Activated naive CD8-positive, alpha-beta T cell (primary cell): ENCODE measurements around the gene TMEM184A.

Experiments
- H3K27ac Mint-ChIP-seq: one replicate; pipeline ENCODE4 v1.8.0; 2021; ENCODE audit warnings: mixed read lengths
- H3K27me3 Mint-ChIP-seq: one replicate; pipeline ENCODE4 v1.8.0; 2021; ENCODE audit warnings: mixed read lengths
- H3K36me3 Mint-ChIP-seq: one replicate; pipeline ENCODE4 v1.8.0; 2021; ENCODE audit warnings: mixed read lengths
- H3K4me1 Mint-ChIP-seq: one replicate; pipeline ENCODE4 v1.8.0; 2021; ENCODE audit warnings: low read depth, mixed read lengths
- H3K4me3 Mint-ChIP-seq: one replicate; pipeline ENCODE4 v1.8.0; 2021; ENCODE audit warnings: mild to moderate bottlenecking, mixed read lengths
- H3K9me3 Mint-ChIP-seq: one replicate; pipeline ENCODE4 v1.8.0; 2021; ENCODE audit warnings: low read depth, mixed read lengths

TMEM184A gene

DNA sequence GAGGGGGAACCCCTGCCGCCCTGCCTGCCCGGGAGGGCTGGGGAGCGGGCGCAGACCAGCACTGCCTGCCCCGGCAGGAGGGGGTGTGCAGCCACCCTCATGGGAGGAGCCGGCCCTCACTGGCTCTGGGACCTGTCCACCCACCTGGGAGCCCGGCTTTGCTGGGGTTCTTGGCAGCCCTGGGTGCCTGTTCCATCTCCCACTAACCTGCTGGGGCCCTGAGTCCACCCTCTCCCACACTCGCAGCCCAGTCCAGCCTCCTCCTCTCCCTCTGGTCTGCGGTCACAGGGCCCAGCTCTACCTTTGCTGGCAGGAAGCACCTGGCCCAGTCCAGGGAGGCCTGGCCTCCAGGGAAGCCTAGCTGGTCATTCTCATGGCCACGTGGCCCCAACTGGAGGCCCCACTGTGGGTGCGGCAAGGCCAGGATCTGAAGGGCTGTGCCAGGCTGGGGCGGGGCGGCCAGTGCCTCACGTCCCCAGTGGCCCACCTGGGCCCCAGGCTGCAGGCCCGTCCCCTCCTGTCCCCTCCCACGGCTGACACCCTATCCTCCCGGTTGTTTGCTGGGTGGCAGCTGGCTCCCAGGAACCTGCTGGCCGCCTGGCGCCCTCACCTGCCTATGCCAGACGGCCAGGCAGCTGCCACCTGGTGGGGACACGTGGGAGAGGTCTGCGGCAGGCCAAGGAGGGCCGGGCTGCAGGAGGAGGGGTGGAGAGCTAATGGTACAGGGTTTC is at the start of gene TMEM184A:
Gene TMEM184A, minus strand, starts transcription at position 393 of the 731 bp plus-strand sequence. CDS start 721 bp downstream, outside the sequence.
- Mint-ChIP-seq H3K27me3 (no peaks in the 10 kb centered on the region), H3K4me3 (no peak within 1 kb of the TSS), H3K4me1 (peaks cover 2% of the 10 kb centered on the region), H3K27ac (no peak within 1 kb of the TSS), H3K9me3 (no peaks in the 10 kb centered on the region), H3K36me3 (no peaks in the 10 kb centered on the region)

DNA sequence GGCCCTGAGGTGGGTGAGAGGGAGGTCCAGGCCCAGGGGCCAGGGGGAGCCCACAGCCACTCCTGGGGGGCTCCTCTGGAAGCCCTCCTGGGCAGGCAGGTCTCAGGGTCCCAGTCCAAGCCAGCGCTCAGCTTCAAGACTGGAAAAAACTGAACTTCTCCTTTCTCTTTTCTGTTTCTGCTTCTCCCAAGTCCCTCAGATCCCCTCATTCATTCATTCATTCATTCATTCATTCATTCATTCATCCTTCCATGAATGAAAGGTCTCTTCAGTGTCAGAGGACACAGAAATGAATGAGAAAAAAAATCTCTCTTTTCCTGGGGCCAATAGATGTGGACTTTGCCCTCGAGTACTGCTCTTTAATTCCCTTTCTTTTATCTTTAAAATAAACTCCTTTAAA is 48.4 kb upstream of the TMEM184A start:
- no peak overlapping the region for H3K27ac Mint-ChIP-seq
- H3K27me3 Mint-ChIP-seq = peaks cover 2% of the 10 kb centered on the region
- H3K9me3 Mint-ChIP-seq = no peaks in the 10 kb centered on the region
- H3K4me1 Mint-ChIP-seq = no peaks in the 10 kb centered on the region
- no peak overlapping the region for H3K4me3 Mint-ChIP-seq
- no peaks in the 10 kb centered on the region for H3K36me3 Mint-ChIP-seq

DNA sequence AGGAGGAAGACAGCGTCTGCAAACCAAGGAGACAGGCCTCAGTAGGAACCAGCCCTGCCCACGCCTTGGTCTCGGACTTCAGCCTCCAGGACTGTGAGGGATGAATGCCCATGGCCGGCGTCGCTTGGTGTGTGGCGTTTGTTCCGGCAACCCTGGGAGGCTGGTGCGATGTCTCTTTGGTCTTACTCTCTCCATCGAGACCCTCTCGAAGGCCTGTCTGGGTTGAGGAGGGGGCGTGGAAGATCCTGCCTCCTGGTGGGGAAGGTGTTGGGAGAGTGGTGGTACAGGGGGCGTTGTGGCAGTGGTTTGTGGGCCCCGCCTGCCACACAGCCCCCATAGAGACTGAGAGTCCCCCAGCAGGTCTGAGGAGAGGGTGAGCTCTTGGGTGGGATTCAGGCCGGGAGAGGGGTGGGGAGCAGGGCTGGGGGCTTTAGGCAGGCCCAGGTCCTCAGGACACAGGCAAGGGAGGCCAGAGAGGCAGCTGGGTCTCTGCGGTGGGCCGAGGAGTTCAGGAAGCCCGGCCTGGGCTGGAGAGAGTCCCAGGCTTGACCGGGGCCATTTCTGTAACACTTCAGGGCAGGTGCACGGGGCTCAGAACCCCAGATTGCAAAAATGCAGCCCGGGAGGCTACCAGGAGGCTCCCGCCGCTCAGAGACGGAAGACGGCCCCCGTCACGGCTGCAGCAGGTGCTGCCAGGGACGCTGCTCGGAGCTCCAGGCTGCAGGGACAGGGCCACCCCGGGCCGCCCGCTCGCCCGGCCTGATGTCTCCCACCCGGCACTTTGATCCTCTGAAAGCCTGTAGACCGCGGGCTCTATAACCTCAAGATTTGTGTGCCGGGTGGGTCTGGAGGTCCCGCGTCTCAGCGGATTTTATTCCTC is 47.6 kb upstream of the TMEM184A start:
- Mint-ChIP-seq H3K27me3 (peaks cover 2% of the 10 kb centered on the region), H3K4me3 (no peak overlapping the region), H3K27ac (no peak overlapping the region), H3K4me1 (no peaks in the 10 kb centered on the region), H3K36me3 (no peaks in the 10 kb centered on the region), H3K9me3 (no peaks in the 10 kb centered on the region)

DNA sequence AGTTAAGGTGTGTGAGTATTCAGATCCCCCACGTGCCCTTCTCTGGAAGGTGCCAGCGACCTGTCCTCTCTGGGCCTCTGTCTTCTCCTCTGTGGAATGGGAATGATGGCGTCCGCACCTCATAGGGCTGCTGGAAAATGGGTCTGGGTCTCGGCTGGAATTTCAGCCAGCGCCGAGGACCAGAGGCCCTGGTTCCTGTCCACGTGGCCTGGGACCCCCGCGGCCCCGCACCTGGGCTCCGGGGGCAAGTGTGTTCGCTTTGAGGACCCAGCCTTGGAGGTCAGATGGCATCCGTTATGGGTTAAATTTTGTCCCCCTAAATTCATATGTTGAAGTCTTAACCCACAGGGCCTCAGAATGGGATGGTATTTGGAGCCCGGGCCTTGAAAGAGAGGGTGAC is 46.4 kb upstream of the TMEM184A start:
- H3K4me3 Mint-ChIP-seq = no peak overlapping the region
- H3K27me3 Mint-ChIP-seq = peaks cover under 1% of the 10 kb centered on the region
- H3K4me1 Mint-ChIP-seq = no peaks in the 10 kb centered on the region
- no peaks in the 10 kb centered on the region for H3K36me3 Mint-ChIP-seq
- no peaks in the 10 kb centered on the region for H3K9me3 Mint-ChIP-seq
- no peak overlapping the region for H3K27ac Mint-ChIP-seq

DNA sequence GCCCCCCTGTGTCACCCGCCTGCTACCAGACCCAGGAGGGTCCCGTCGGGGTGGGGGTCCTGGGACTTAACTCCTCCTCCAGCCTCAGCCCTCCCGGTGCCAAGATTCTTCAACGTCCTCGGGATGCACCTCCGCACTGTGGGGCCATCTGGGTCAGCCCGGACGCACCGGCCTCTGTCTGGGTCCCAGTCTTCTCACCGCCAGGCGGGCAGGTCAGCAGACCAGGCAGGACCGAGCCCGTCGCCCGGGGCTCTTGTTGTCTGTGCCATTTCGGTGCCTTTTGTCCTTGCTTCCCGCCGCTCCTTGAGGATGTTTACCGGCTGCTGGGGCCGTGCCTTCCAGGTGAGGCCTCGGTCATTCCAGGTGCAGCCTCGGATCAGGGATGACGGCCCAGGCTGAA is 46.0 kb upstream of the TMEM184A start:
- H3K27me3 Mint-ChIP-seq = no peaks in the 10 kb centered on the region

DNA sequence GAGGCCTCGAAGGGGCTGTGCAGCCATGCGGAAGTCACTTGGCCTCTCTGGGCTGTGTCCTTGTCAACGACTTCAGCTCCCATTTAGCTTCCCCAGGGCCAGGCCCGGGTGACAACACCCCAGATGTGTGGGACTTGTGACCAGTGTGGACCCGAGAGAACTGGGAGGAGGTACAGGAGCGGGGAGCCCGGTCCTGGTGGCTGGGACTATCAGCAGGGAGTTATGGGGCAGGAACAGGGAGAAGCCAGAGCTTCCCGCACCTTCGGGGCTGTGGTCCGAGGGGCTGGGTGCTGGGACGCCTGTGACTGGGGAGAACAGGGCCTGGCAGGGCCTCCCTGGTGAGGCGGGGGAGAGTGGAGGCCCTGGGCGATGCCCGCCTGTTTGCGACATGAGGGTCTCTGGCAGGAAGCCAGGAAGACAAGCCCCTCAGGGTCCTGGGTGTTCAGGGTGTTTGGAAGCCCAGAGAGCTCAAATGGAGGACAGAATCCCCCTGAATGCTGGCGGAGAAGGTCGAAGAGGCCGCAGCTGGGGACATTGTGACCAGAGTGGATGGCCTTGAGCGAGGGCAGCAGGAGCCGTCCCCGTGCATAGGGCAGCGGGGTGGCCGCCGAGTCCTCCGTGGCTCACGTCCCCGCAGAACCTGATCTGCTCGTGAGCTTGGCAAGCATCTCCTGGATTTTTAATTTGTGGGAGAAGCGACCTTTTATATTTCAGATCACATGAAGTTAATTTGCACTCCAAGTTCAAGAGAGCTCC is 43.8 kb upstream of the TMEM184A start:
- no peaks in the 10 kb centered on the region for H3K9me3 Mint-ChIP-seq
- no peak overlapping the region for H3K4me3 Mint-ChIP-seq
- peaks cover 4% of the 10 kb centered on the region for H3K27me3 Mint-ChIP-seq
- H3K36me3 Mint-ChIP-seq = no peaks in the 10 kb centered on the region
- no peaks in the 10 kb centered on the region for H3K4me1 Mint-ChIP-seq
- H3K27ac Mint-ChIP-seq = no peak overlapping the region

More for the DNA sequence above, 46.0 kb upstream of the TMEM184A start:
- no peaks in the 10 kb centered on the region for H3K4me1 Mint-ChIP-seq
- no peaks in the 10 kb centered on the region for H3K9me3 Mint-ChIP-seq
- H3K36me3 Mint-ChIP-seq = no peaks in the 10 kb centered on the region
- H3K27ac Mint-ChIP-seq = no peak overlapping the region
- H3K4me3 Mint-ChIP-seq = no peak overlapping the region

DNA sequence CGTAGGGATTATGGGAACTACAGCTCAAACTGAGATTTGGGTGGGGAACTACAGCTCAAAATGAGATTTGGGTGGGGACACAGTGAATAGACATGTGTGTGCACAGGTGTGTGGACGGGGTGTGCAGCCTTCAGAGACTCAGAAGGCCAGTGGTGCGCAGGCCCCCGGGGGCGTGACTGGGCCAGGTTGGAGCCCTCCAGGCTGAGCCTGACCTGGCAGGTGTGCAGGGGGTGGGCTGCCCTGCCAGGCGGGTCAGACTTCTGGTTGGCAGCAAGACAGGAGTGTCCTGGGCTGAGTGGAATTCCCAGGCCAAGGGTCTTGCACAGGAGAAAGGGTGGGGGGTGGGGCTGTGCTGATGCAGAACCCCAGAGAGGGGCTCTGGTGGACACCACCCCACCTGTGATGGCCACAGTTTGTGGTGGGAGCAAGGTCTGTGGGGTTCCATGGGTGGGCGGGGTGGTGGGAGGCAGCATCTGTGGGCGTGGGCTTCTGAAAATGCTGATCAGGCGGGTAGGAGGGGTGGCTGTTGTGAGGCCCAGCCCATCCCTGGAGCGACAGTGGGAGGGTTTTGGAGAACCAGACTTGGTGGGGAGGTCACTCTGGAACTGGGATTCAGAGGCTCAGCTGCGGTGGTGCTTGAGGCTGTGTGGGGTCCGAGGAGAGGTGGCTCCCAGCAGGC is 43.1 kb upstream of the TMEM184A start:
- H3K27ac Mint-ChIP-seq = no peak overlapping the region
- H3K36me3 Mint-ChIP-seq = no peaks in the 10 kb centered on the region
- peaks cover 4% of the 10 kb centered on the region for H3K27me3 Mint-ChIP-seq
- no peaks in the 10 kb centered on the region for H3K9me3 Mint-ChIP-seq
- no peaks in the 10 kb centered on the region for H3K4me1 Mint-ChIP-seq
- no peak overlapping the region for H3K4me3 Mint-ChIP-seq

DNA sequence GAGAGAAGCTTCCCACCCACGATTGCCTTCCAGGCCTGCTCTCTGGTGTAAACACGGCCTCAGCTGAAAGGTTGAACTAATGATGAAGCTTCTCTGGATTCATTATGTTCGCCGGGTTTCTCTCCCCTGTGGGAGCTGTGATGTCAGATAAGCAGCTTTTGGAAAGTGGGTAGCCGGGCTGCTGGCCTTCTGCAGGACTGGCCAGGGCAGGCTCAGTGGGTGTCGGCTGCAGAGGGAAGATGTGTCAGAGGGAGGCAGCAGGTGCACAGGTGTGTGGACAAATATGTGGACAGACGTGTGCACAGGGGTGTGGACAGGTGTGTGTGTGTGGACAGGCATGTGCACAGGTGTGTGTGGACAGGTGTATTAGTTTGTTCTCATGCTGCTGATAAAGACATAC is 42.3 kb upstream of the TMEM184A start:
- no peaks in the 10 kb centered on the region for H3K36me3 Mint-ChIP-seq
- peaks cover 4% of the 10 kb centered on the region for H3K27me3 Mint-ChIP-seq
- no peak overlapping the region for H3K4me3 Mint-ChIP-seq
- H3K9me3 Mint-ChIP-seq = no peaks in the 10 kb centered on the region
- H3K4me1 Mint-ChIP-seq = peaks cover under 1% of the 10 kb centered on the region
- no peak overlapping the region for H3K27ac Mint-ChIP-seq

DNA sequence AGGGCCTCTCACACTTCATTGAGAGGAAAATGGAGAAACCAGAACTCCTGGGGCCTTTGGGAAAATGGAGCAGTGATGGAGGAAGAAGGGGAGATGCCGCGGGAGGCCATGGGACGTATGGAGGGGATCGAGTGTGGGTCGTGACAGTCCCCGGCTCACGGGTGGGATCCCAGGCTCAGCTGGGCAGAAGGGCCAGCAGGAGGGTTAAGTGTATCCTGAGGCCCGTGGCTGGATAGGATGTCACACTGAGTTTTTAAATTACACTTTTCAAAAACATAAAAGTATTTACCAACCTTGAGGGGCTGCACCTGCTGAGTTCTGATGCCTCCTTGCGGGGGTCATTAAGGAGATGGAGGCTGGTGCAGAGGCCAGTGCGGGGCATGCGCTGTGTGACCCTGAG is 41.8 kb upstream of the TMEM184A start:
- Mint-ChIP-seq H3K27ac (no peak overlapping the region), H3K4me3 (no peak overlapping the region), H3K4me1 (peaks cover 5% of the 10 kb centered on the region)

DNA sequence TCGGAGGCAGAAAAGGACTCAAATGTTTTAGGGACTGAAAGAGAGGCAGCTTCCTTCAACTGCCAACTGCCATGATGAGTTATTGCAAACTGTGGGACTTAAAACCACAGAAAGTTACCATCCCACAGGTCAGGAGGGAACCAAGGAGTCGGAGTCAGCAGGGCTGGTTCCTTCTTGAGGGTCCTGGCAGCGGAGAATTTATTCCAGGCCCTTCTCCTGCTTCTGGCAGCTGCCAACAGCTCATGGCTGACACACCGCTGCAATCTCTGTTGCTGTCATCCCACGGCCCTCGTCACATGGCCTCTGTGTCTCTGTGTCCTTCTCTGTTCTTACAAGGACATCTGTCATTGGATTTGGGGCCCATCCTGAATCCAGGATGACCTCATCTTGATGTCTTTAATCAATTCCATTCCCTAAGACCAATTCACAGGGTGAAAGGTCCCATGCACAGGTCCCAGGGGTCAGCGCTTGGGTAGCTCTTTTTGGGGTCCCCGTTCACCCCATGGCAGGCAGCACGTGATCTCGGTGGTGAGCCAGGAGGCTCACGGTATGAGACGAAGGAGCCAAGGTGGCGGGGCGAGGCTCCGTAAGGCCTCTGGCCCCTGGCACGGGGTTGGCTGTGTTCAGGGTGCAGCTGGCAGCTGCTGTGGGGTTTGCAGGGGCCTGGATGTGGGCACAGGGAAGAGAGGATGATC is 41.2 kb upstream of the TMEM184A start:
- H3K27ac Mint-ChIP-seq = no peak overlapping the region
- H3K9me3 Mint-ChIP-seq = no peaks in the 10 kb centered on the region
- peaks cover 11% of the 10 kb centered on the region for H3K4me1 Mint-ChIP-seq
- peaks cover 7% of the 10 kb centered on the region for H3K27me3 Mint-ChIP-seq
- H3K4me3 Mint-ChIP-seq = no peak overlapping the region
- no peaks in the 10 kb centered on the region for H3K36me3 Mint-ChIP-seq

More for the DNA sequence above, 41.8 kb upstream of the TMEM184A start:
- Mint-ChIP-seq H3K9me3 (no peaks in the 10 kb centered on the region), H3K27me3 (peaks cover 4% of the 10 kb centered on the region), H3K36me3 (no peaks in the 10 kb centered on the region)

DNA sequence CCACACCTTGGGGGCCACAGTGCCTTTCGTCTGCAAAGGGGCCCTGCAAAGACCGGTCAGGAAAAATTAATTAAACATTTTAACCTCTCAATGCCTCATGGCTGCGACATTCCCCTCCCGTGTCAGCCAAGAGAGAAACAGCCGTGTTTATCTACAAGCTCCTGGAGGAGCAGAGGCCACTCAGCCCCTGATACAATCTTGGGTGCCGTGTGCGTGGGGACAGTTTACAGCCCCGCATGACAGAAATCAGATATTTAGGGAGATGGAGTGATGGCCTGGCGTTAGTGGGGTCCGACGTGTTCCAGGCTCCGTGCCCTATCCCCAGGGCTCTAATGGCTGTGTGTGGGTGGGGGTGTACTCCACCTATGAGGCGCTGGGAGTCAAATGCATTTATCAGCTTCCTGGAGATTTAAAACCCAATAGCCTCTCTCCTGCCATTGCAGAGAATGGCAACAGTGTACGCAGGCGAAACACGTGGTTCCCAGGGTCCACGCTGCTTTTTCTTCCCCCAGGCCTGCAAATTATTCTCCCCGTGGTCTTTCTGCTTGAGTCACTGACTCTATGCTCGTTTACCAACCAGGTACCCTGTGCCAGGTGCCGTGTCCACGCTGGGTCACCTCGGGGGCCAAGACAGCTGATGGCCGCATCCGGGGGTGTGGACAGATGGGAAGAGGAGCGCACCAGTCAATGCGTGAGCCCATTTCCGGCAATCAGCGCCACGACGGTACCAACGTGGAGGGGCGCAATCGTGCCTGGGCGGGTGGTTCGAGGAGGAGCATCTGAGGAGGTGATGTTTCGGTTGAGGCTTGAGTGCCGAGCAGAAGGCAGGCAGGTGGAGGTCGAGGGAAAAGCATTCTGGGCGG is 40.4 kb upstream of the TMEM184A start:
- Mint-ChIP-seq H3K27me3 (peaks cover 10% of the 10 kb centered on the region), H3K36me3 (no peaks in the 10 kb centered on the region), H3K9me3 (no peaks in the 10 kb centered on the region), H3K27ac (no peak overlapping the region), H3K4me3 (no peak overlapping the region), H3K4me1 (peaks cover 18% of the 10 kb centered on the region)

DNA sequence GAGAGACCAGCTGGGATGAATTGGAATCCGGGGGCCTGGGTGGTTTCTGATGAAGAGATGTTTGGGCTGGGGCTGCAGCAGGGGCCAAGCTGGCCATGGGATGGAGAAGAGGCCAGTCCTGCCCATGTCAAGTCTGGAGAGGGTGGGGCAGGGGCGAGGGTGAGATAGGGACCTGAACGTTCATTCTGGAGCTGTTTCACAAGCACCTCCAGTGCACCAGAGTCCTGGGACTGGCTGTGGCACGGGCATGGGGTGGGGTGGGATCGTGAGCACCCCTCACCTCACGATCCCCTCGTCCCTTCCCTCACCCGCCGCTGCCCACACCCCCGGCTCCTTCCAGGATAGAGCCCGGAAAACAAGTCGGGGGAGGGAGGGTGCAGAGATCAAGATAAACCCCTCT is 39.6 kb upstream of the TMEM184A start:
- Mint-ChIP-seq H3K4me1 (peaks cover 25% of the 10 kb centered on the region), H3K27me3 (peaks cover 10% of the 10 kb centered on the region), H3K4me3 (no peak overlapping the region), H3K9me3 (no peaks in the 10 kb centered on the region), H3K36me3 (no peaks in the 10 kb centered on the region), H3K27ac (no peak overlapping the region)

DNA sequence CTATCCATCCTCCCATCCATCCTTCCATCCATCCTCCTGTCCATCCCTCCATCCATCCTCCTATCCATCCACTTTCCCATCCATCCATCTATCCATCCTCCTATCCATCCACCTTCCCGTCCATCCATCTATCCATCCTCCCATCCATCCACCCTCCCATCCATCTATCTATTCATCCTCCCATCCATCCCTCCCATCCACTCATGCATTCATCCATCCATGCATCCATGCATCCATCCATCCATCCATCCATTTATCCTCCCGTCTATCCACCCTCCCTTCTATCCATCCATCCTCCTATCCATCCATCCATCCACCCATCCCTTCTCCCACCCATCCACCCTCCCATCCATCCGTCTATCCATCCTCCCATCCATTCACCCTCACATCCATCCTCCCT is 39.0 kb upstream of the TMEM184A start:
- H3K4me1 Mint-ChIP-seq = peaks cover 28% of the 10 kb centered on the region
- no peaks in the 10 kb centered on the region for H3K36me3 Mint-ChIP-seq
- no peaks in the 10 kb centered on the region for H3K9me3 Mint-ChIP-seq
- H3K4me3 Mint-ChIP-seq = no peak overlapping the region
- H3K27ac Mint-ChIP-seq = no peak overlapping the region
- H3K27me3 Mint-ChIP-seq = peaks cover 10% of the 10 kb centered on the region
